HG03060 (cell line): ENCODE results near the gene DAND5.
"Not testable (repeated sequence)": the region's sequence is repeated elsewhere in the genome, so short reads cannot be mapped to it uniquely, and the experiment has no call there.

ENCODE experiments used
- ATAC-seq: cut with Tn5 transposase; IDR thresholded peaks from one replicate; pipeline ENCODE4 v1.9.1; 2021; ENCODE audit warnings: low read depth, moderate number of reproducible peaks; ENCODE audit not compliant: unreplicated experiment

Gene DAND5

DNA sequence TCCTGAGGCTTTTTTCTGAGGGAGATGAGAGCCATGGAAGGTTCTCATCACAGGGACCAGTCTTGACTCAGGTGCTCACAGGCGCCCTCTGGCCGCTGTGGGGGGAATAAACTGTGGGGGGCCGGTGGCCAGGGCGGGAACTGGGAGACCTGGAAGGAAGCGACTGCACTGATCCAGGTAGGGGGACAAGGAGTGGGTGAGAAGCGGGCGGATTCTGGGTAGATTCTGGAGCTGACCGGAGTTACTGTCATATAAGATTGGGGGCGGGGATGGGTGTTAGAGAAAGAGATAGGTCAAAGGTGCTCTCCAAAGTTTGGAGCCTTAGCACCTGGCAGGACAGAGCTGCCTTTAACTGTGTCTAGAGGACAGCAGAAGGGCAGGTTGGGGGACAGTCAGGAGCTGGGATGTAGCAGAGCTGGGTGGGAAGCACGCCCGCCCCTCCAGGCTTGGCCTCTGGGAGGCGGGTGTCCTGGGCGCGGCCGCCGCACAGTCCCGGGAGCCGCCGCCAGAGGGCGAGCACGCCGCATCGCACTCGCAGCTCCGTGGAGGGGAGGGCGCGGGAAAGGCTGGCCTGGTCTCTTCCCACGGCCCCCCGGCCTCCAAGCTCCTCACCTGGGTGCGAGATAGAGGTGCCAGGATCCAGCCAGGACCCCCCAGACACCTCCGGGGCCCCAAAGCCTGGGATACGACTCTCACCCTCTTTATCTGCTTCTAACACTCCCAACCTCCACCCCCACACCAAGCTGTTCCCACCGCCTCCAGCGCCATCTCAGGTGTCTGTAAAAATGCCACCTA lies 4.2 kb upstream of the DAND5 start:
- no peak for ATAC-seq

DNA sequence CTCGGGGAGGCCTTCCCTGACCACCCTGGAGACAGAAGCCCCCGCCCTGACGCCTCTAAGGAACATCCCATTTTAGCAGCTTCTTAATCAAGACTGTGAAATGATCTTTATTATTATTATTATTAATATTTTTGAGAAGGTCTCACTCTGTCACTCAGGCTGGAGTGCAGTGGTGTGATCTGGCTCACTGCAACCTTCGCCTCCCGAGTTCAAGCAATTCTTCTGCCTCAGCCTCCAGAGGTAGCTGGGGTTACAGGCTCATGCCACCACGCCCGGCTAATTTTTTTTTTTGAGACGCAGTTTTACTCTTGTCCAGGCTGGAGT lies 3.6 kb upstream of the DAND5 start:
- no peak for ATAC-seq

DNA sequence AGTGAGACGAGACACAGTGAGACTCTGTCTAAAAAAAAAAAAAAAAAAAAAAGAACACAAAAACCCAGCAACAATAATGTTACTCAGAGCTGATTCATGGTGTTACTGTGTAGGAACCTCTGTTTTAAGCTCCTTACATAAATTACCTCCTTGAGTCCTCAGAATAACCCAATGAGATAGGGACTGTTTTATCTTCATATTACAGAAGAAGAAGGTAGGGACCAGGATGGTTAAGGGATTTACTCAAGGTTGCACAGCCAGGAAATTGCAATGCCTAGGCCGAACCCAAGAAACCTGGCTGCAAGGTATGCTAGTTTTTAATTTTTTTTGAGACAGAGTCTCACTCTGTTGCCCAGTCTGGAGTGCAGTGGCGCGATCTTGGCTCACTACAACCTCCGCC lies 1.5 kb upstream of the DAND5 start:
- no peak for ATAC-seq

DNA sequence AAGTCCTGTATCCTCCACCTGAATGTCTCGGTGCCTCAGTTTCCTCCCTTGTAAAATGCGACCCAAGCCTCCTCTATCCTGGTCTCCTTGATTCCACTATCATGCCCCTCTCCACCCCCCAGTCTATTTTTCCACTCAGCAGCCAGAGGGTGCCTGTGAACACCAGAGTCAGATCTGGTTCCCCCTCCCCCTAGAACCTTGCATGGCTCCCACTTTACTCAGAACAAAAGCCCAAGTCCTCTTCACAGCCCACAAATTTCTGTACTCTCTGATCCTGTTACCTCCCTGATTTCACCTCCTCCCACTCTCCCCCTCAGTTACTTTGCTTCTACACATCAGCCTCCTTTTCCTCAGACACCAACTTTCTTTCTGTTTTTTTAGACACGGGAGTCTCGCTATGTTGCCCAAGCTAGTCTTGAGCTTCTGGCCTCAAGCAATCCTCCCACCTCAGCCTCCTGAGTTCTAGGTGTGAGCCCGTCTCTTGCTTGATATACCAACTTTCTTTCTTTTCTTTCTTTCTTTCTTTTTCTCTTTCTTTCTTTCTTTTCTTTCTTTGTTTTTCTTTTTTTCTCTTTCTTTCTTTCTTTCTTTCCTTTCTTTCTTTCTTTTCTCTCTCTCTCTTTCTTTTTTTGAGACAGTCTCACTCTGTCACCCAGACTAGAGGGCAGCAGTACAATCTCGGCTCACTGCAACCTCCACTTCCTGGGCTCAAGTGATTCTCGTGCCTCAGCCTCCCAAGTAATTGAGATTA lies 869 bp downstream of the DAND5 start:
- ATAC-seq: no peak

DNA sequence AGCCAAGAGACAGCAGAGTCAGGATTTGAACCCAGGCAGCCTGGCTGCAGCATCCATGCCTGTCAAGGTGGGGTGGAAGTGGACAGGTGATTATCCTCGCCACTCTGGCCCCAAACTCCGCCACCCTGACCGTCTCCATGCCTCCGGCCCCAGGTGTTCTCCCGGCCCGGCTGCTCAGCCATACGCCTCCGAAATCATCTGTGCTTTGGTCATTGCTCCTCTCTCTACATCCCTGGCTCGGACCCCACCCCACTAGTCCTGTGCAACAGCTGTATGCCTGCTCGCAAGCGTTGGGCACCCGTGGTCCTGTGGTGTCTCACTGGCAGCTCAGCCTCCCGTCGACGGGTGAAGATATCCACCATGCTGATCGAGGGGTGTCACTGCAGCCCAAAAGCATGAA lies 3.9 kb downstream of the DAND5 start:
- ATAC-seq: no peak

DNA sequence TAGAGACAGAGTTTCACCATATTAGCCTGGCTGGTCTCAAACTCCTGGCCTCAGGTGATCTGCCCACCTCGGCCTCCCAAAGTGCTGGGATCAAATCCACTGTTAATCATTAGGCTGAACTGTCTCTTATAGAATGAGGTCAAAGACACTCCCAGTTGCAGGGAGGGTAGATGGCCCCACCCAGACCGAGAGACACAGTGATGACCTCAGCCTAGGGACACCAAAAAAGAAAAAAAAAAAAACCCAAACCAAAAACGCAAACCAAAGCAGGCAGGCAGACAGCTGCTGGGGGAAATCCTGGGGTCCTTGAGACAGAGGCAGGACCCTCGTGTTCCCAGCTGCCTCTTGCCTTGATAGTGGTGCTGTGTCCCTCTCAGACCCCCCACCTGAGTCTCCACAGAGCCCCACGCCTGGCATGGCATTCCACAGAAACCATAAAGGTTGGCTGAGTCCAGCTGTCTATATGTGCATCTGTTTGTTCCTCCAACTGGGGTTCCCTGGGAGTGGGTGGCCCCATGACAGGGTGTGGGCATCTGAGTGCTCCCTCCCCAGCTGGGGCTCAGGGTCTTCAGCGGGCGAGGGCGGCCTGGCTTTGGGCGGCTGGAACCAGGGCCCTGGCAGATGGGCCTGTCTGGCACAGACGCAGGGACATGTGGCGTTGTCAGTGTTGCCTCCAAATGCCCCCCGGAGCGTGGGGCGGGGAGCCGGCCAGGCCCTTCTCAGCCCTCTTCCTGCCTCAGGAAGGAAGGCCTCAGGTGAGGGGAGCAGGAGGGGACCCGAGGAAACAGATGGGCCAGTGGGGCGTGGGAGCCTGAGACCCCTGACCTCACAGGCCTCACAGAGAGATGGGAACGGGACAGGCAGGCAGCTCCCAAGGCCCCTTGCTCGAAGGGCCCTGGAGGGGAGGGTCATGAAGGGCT lies 5.2 kb downstream of the DAND5 start:
- ATAC-seq: no peak

DNA sequence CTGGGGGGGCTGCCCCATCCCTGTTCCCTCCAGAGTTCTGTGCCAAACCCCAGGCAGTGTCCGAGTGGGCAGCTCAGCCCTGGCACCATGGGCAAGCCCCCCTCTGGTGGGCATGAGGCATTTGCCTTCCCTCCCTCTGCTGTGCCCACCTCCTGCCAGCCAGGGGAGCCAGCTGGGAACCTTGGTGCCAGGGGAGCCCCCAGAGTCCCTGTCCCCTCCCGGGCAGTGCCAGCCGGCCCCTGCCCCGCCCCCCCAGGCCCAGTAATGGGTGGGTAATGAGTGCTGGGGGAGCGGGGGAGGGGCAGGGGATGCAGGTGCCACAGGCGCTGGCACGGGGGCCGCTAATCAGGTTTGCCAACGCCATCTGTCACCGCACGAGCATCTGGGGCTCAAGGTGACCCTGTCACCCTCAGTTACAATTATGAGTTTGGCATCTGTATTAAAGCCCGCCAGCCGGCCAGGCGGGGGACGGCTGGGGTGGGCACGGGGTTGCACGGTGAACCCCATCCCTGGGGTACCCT lies 5.9 kb downstream of the DAND5 start:
- no peak for ATAC-seq

DNA sequence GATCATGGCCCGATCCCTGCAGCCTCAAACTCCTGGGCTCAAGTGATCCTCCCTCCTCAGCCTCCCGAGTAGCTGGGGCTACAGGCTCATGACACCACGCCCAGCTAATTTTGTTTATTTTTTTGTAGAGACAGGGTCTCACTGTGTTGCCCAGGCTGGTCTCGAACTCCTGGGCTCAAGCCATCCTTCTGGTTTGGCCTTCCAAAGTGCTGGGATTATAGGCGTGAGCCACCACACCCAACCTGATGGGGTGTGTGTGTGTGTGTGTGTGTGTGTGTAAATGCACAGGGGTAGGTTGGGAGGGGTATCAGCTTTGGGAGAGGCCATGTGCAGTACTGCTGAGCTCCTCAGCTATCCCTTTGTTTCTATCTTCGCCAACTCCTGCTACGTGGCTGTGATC lies 6.7 kb downstream of the DAND5 start:
- ATAC-seq: not testable (repeated sequence)

DNA sequence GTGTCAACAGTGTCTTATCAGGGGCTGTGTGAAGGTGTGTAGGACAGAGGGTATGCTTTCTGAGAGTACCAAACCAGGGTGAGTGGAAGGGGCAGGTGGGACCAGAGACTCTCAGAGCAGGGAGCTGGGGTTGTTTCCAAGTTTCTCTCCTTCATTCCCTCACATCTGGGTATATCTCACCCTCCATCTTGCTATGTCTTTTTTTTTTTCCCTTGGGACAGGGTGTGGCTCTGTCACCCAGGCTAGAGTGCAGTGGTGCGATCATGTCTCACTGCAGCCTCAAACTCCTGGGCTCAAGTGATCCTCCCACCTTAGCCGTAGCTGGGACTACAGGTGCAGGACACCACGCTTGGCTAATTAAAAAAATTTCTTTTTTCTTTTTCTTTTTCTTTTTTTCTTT lies 10.6 kb downstream of the DAND5 start:
- ATAC-seq: no peak

DNA sequence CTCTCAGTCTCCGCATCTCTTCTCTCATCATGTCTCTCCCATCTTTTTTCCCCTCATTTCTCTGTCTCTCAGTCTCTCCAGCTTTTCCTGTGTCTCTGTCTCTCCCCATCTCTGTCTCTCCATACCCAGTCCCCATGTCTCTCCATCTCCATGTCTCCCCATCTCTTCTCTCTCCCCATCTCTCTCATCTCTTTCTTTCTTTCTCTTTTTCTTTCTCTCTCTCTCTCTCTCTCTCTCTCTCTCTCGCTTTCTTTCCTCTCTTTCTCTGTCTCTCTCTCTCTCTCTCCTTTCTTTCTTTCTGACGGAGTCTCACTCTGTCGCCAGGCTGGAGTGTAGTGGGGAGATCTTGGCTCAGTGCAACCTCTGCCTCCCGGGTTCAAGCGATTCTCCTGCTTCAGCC lies 13.3 kb downstream of the DAND5 start:
- ATAC-seq: no peak

DNA sequence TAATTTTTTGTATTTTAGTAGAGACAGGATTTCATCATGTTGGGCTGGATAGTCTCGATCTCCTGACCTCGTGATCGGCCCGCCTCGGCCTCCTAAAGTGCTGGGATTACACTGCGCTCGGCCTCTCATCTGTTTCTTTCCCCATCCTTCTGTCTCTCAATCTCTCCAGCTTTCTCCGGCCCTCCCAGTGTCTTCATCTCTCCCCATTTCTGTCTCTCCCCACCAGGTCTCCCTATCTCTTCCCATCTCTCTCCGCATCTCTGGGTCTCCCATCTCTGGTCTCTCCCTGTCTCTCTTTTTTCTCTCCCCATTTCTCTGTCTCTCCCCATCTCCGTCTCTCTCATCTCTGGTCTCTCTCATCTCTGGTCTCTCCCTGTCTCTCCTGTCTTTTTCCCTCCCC lies 13.7 kb downstream of the DAND5 start:
- no peak for ATAC-seq

DNA sequence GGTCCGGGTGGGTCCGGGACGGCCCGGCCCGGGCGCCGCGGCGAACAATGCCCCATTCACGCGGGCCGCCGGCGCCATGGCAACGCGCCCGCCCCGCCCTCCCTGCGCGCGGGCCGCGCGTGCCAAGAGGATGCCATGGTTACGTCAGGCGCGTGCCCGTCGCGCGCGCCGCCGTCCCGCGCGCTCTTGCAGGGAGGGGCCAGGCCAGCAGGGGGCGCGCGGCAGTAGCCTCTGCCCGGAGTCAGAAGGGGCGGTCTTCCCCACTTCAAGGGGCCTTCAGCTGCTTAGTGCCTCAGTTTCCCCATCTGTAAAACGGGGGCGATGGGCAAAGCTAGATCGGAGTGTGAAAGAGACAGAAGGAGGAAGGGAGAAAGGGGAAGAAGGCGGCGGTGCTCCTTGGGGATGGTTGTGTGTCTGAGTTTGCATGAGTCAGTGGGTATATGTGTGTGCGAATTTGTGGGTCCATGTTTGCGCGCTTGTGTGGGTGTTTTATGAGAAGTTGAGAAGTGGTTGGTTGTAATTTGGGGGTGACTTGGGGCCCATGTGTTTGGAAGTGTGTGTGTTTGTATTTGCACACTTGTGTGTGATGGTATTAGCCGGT lies 14.3 kb downstream of the DAND5 start:
- ATAC-seq: no peak

DNA sequence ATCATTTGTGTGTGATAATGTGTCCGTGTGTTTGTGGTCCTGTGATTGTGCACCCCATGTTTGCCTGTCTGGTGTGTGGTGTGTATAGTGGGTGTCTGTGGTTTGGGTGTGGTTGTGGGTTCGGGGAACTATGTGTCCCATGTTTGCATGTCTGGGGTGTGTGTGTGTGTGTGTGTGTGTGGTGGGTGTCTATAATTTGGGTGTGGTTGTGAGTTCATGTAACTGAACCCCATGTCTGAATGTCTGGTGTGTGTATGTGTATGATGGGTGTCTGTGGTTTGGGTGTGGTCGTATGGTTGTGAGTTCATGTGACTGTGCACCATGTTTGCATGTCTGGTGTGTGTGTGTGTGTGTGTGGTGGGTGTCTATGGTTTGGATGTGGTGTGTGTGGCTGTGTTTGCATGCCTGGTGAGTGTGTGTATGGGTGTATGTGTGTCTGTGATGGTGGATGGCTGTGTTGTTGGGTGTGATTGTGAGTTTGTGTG lies 14.8 kb downstream of the DAND5 start:
- ATAC-seq: no peak

DNA sequence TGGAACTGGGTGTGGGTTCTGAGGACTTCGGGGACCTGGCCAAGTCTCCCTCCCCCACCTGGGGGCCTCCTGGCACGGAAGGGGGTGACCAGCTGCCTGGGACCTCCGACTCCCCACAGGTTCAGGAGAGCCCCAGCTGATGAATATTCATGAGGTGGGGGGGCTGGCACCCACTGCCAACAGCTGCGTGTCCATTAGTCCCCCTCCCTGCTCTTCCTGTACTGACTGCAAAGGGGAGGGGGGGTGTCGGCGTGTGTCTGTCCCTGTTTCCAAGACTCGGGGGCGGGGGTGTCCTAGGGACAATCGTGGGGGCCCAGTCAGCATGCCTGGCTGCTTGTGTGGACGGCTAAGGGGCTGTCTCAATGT lies 15.3 kb downstream of the DAND5 start:
- ATAC-seq: no peak

DNA sequence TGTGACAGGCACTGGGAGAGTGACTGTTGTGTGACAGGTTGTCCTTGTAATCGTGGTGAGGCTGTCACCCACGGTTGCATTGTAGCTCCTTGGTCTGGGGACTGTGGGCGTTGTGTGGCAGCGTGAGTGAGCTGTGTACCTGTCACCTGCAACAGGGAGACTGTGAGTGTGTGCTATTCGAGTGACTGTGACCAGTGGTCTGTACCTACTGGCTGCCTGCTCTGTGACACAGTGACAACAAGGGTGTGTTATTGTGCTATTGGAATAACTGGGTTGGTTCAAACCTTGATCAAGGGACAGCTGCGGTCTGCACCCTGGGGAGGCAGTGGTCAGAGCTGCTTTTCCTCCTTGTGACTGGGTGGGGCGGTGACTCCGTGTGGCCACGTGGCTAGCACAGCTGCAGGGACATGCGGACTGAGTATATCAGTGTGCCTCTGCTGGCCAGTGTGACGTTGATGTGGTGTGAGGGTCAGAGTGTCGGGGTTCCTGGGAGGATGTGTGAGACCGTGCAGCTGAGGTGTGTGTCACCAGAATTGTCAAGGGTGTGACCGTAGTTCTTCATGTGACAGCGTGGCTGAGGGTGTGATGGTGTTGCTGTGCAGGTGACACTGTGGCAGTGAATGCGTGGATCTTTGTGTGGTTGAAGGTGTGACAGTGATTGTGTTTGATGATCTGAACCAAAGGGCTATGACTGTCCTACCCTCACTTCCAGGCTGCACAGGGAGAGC lies 15.8 kb downstream of the DAND5 start:
- ATAC-seq: peak; percentile 52

DNA sequence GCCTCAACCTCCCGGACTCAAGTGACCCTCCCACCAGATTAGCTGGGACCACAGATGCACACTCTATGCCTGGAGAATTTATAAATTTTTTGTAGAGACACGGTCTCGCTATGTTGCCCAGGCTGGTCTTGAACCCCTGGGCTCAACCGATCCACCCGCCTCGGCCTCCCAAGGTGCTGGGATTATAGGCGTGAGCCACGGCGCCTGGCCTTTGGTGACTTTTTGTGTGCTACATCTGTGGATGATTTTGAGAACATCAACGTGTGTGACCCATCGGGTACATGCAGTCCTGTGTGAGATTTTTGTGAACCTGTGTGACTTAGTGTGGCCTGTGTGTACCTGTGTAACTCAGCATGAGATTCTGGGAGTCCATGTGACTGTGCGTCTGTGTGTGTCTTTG lies 17.4 kb downstream of the DAND5 start:
- ATAC-seq: no peak

DNA sequence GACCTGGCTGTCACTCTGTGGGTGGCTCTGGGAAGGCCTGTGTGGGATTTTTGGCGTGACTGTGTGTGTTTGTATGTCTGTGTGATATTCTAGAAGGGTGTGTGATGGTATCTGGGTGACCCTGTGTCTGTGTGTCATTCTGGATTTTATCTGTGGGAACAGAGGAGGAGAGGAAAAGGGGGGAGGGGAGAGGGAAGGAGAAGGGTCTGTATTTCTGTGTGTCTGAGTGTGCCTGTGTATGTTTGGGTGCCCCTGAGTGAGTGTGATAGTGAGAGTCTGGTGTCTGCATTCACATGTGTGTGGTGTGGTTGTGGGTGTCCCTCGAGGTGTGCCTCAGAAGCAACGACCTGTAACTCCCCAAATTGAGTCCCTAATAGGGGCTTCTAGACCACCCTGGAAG lies 17.8 kb downstream of the DAND5 start:
- no peak for ATAC-seq

DNA sequence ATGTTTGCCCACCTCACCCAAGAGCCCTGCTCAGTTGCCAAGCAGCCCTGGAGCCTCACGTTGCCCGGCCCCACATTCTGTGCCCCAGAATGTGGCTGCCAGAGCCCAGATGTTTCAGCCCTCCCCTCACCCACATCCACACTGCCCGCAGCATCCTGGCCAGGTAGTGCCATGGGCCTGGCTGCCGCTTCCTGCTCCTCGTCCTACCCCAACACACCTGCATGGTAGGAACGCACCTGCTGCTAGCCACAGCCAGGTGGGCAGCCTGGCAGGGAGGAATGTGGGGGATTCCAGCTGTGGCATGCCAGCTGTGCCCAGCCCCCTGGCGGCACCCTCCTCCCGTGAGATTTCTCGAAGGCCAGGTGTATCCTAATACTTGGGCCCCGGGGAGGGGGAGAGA lies 18.4 kb downstream of the DAND5 start:
- ATAC-seq: no peak

DNA sequence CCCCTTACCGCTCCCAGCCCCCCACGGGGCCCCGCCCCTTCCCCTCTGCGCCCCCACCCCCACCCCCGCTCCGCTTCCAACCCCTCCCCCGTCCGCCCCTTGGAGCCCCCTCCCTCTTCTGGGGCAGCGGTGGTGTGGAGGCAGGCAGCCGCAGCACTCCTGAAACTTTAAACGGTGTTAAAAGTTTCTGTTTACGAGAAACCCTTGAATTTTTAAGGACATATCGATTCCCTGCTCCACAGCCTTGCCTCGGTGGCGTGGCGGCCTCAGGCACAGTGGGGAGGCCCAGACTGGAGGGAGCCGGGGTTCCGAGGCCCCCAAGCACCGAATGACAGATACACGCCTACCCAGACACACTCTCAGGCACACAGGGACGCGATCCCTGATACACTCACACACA lies 21.1 kb downstream of the DAND5 start:
- no peak for ATAC-seq

DNA sequence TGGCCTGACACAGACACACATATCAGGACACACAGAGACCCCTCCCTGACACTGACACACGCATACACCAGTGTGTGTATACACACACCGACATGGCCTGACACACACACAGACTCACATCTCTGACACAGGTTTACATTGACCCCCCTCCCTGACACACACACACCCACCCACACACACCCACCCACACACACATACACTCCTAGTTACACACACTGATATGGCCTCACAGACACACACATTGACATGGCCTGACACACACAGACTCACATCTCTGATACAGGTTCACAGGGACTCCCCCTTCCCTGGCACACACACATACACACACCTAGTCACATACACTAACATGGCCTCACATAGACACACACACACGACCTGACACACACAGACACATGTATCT lies 21.5 kb downstream of the DAND5 start:
- ATAC-seq: no peak
